K562 (cell line): ENCODE measurements around the gene SLC25A1. TPM values are rescaled to one million over a fixed set of nuclear protein-coding genes. Genes with fewer than 3 reads are reported as not detected.
A peak's percentile ranks its signal among the peaks of the same experiment; 100 is the strongest.

ENCODE experiments used
- ADNP ChIP-seq: fragments of 200-800 bp; sonication (Bioruptor generic); IDR thresholded peaks from 2 replicates; pipeline ENCODE4 v1.6.1; 2016; ENCODE audit warnings: missing genetic modification characterization, missing compliant biosample characterization
- ARHGAP35 ChIP-seq: fragments of 450-650 bp; IDR thresholded peaks from 2 replicates; pipeline ENCODE4 v1.6.1; 2018; ENCODE audit not compliant: partially characterized antibody
- CHD7 ChIP-seq: fragments of 200-600 bp; sonication (generic); IDR thresholded peaks from one replicate; pipeline ENCODE4 v1.6.1; 2012; ENCODE audit warnings: mild to moderate bottlenecking, low read depth, low read length, inconsistent platforms
- DLX4 ChIP-seq: fragments of 250-450 bp; sonication (Bioruptor Pico); IDR thresholded peaks from 2 replicates; pipeline ENCODE4 v1.6.1; 2021; ENCODE audit warnings: mild to moderate bottlenecking
- IFI16 ChIP-seq: fragments of 250-450 bp; sonication (Bioruptor Pico); IDR thresholded peaks from 2 replicates; pipeline ENCODE4 v2.1.2; 2022; ENCODE audit warnings: mild to moderate bottlenecking, inconsistent platforms
- NONO ChIP-seq, 2 experiments: fragments of 200-400 bp in 1 of 2; fragments of 450-650 bp in 1 of 2; formaldehyde crosslinking in 1 of 2; IDR thresholded peaks; 2 replicates each; pipeline ENCODE4 v1.6.1; 2017; ENCODE audit warnings: low read depth in 2 of 2, mild to moderate bottlenecking in 2 of 2, moderate library complexity in 2 of 2, low read length in 1 of 2
- PKNOX1 ChIP-seq: fragments of 450-650 bp; IDR thresholded peaks from 2 replicates; pipeline ENCODE4 v1.6.1; 2016
- PML ChIP-seq: IDR thresholded peaks from 2 replicates; pipeline ENCODE4 v1.6.1; 2012; ENCODE audit warnings: low read length, inconsistent platforms
- RAD21 ChIP-seq, 2 experiments: fragments of 250-450 bp in 1 of 2; fragments of 450-650 bp in 1 of 2; sonication (Bioruptor Pico) in 1 of 2; formaldehyde crosslinking in 1 of 2; IDR thresholded peaks in 1 of 2; conservative IDR thresholded peaks in 1 of 2; 2 replicates each; pipeline versions ENCODE4 v1.4.0 to v1.8.0; 2020 to 2022; ENCODE audit warnings: mild to moderate bottlenecking in 2 of 2, moderate library complexity in 1 of 2
- RBBP5 ChIP-seq: fragments of 200-600 bp; sonication (generic); IDR thresholded peaks from 2 replicates; pipeline ENCODE4 v1.6.1; 2012; ENCODE audit warnings: borderline replicate concordance, mild to moderate bottlenecking, low read length, control low read depth, inconsistent platforms; ENCODE audit not compliant: insufficient read depth, poor library complexity, severe bottlenecking
- USF2 ChIP-seq: sonication (generic); formaldehyde crosslinking; IDR thresholded peaks from 2 replicates; pipeline ENCODE4 v1.5.0; 2020; ENCODE audit warnings: missing genetic modification reagents
- ZBTB26 ChIP-seq: fragments of 450-650 bp; formaldehyde crosslinking; IDR thresholded peaks from 2 replicates; pipeline ENCODE4 v1.4.0; 2022; ENCODE audit warnings: missing genetic modification characterization
- ZNF431 ChIP-seq: sonication (generic); formaldehyde crosslinking; IDR thresholded peaks from 2 replicates; pipeline ENCODE4 v1.8.0; 2022; ENCODE audit warnings: mild to moderate bottlenecking, missing genetic modification reagents
- polyA plus RNA-seq, 8 experiments: library from polyadenylated mRNA; depleted of rRNA in 4 of 8; stranded (reverse) in 5 of 8; unstranded in 3 of 8; fragments of >200 nt; fragmentation: Nextera tagmentation in 2 of 8; fragmentation: Illumina TruSeq in 1 of 8; extraction: Ambion mirVana in 2 of 8; extraction: Trizol in 1 of 8; gene quantifications; 2 replicates each; pipeline versions ENCODE4 v1.2.1 to v1.2.3, GENCODE V29; 2011 to 2014; ENCODE audit warnings: inconsistent platforms in 1 of 8, missing spikeins in 1 of 8
- total RNA-seq, 7 experiments: library from RNA; depleted of rRNA in 6 of 7; stranded (reverse); fragments of >200 nt in 6 of 7; fragmentation: Illumina TruSeq in 2 of 7; extraction: Trizol in 2 of 7; gene quantifications; 2 replicates each; pipeline versions ENCODE4 v1.2.1 to v1.2.3, GENCODE V29; 2011 to 2021; ENCODE audit warnings: low replicate concordance in 1 of 7

The SLC25A1 gene
- total and polyA plus RNA-seq, 9 of the 15 experiments (the other 6 are each of a cell fraction or from before 2014, with no cell fraction given), result 11.0 to 408 (median 110) TPM

- peak; percentile 51 for TF ChIP-seq CHD7
- no peak for TF ChIP-seq ZBTB26
- TF ChIP-seq DLX4 (CRISPR knock-in tag), result no peak
- TF ChIP-seq IFI16 (CRISPR knock-in tag), result no peak
- no peak for TF ChIP-seq RBBP5
- no peak for TF ChIP-seq ARHGAP35
- no peak for TF ChIP-seq ZNF431 (CRISPR knock-in tag)
- no peak for TF ChIP-seq USF2 (CRISPR knock-in tag)
- no peak for TF ChIP-seq RAD21 (CRISPR knock-in tag; conservative IDR thresholded peaks at IDR 0.05 in 1 of 2, IDR thresholded peaks at IDR 0.05 in 1 of 2)
- TF ChIP-seq PML, result no peak
- TF ChIP-seq NONO (IDR thresholded peaks at IDR 0.05; ENCODE audit: low read depth in 2 of 2, low read length in 1 of 2), result no peak
- TF ChIP-seq ADNP, result no peak
- no peak for TF ChIP-seq PKNOX1
Measured at GRCh38 chr22:19132153-19132552, 46.4 kb downstream of the SLC25A1 start (continued).
